ENCODE data around the gene LRRC18. TPM values are rescaled to one million over a fixed set of nuclear protein-coding genes. Genes with fewer than 3 reads are reported as not detected.

LRRC18 gene
- total and polyA plus RNA-seq, 2 donors (not counting 3 experiments of a cell fraction or from before 2014, with no cell fraction given): not detected

DNA sequence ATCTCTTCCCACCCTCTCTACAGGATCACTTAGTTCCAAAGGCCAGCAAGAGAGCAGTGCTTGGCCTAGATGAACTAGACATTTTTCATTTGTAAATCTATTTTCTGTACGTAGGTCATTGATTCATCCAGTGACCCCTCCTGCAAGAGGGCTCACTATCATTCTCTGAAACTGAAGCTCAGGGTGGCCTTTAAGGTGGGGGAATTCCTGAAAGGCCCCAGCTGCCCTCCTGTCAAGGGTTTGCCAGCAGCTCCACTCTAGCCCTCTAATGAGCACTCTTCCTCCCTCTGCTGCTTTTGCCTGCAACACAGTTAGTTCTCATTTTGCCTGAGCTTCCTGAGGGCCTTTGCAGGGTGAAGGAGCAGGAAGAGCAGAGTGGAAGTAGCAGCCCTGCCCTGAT lies 41.2 kb downstream of the LRRC18 start:
- intact Hi-C loops (cut with micrococcal nuclease) (no loop called here), dilution Hi-C loops (cut with MboI; ENCODE audit: extremely low pct_ligation_motif_present, low sequenced_read_pairs) (no loop called here)
- Histone ChIP-seq H4K20me1 (replicated peaks; ENCODE audit: control insufficient read depth, extremely low read depth, insufficient read depth, low read length) (no peaks in the 10 kb centered on the region), H2AFZ (ENCODE audit: low read depth, low read length) (no peak overlapping the region), H3K4me3 (replicated peaks in 1 of 3; ENCODE audit: insufficient read depth in 1 of 3, low read depth in 1 of 3, low read length in 3 of 3) (no peak overlapping the region), H3K36me3 (ENCODE audit: control insufficient read depth in 2 of 2, extremely low read depth in 1 of 2, insufficient read depth in 2 of 2, low read length in 2 of 2) (no peaks in the 10 kb centered on the region), H3K27me3 (ENCODE audit: control insufficient read depth in 2 of 2, insufficient read depth in 2 of 2, low read length in 2 of 2) (no peaks in the 10 kb centered on the region), H3K27ac (ENCODE audit: insufficient read depth, low read depth, low read length) (no peak overlapping the region), H3K9me3 (replicated peaks; ENCODE audit: control insufficient read depth, insufficient read depth, low read length) (no peaks in the 10 kb centered on the region), H3K4me2 (ENCODE audit: insufficient read depth, low read length) (no peak overlapping the region), H3K4me1 (ENCODE audit: control insufficient read depth, extremely low read depth, insufficient read depth, low read length) (no peaks in the 10 kb centered on the region), H3K9me1 (replicated peaks; ENCODE audit: control insufficient read depth, extremely low read depth, insufficient read depth, low read length) (no peaks in the 10 kb centered on the region), H3K79me2 (ENCODE audit: control insufficient read depth, insufficient read depth, low read length) (no peaks in the 10 kb centered on the region), H3K9ac (replicated peaks; ENCODE audit: extremely low read depth, insufficient read depth, low read length) (no peak overlapping the region)
- ChIA-PET CTCF (interaction anchor here (1.0 to 1.3 kb wide), 2 partner anchors 17 to 266 kb away, joined by 3 to 4 read pairs; no protein-coding TSS in a partner anchor), POLR2A (no interaction called here)
- TF ChIP-seq EZH2 (IDR thresholded peaks at IDR 0.05; ENCODE audit: borderline replicate concordance, low read depth, low read length, severe bottlenecking) (no peak), FOS (IDR thresholded peaks at IDR 0.05; ENCODE audit: borderline replicate concordance, insufficient read depth, low read length) (no peak), POLR2AphosphoS5 (IDR thresholded peaks at IDR 0.05; ENCODE audit: insufficient read depth, low read depth, low read length) (no peak), MYC (IDR thresholded peaks at IDR 0.05; ENCODE audit: low read depth, low read length) (no peak), JUN (IDR thresholded peaks at IDR 0.05; ENCODE audit: borderline replicate concordance, insufficient read depth, insufficient read length, low read depth) (no peak), GATA2 (IDR thresholded peaks at IDR 0.05; ENCODE audit: insufficient read depth, insufficient read length, low read depth, low read length) (no peak), POLR2A (IDR thresholded peaks at IDR 0.05; ENCODE audit: low read depth, low read length) (no peak)
- TF ChIP-seq, protein P1, sequence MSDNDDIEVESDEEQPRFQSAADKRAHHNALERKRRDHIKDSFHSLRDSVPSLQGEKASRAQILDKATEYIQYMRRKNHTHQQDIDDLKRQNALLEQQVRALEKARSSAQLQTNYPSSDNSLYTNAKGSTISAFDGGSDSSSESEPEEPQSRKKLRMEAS (IDR thresholded peaks at IDR 0.05; ENCODE audit: insufficient read depth, insufficient read length): no peak
- TF ChIP-seq, protein P2, sequence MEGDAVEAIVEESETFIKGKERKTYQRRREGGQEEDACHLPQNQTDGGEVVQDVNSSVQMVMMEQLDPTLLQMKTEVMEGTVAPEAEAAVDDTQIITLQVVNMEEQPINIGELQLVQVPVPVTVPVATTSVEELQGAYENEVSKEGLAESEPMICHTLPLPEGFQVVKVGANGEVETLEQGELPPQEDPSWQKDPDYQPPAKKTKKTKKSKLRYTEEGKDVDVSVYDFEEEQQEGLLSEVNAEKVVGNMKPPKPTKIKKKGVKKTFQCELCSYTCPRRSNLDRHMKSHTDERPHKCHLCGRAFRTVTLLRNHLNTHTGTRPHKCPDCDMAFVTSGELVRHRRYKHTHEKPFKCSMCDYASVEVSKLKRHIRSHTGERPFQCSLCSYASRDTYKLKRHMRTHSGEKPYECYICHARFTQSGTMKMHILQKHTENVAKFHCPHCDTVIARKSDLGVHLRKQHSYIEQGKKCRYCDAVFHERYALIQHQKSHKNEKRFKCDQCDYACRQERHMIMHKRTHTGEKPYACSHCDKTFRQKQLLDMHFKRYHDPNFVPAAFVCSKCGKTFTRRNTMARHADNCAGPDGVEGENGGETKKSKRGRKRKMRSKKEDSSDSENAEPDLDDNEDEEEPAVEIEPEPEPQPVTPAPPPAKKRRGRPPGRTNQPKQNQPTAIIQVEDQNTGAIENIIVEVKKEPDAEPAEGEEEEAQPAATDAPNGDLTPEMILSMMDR (IDR thresholded peaks at IDR 0.05; ENCODE audit: extremely low read depth in 1 of 2, insufficient read depth in 1 of 2, low read depth in 1 of 2, low read length in 2 of 2): no peak
- FAIRE-seq (no peak), DNase-seq (ENCODE audit: low read depth, low spot score) (no peak)
- no TSS peak for BruUV-seq (replicated peaks)
